Mucosa of stomach (tissue), 1 donor: ENCODE data around the gene MYL10.

Experiments used
- H3K27me3 ChIP-seq: one replicate; pipeline ENCODE4 v1.7.0; 2013; ENCODE audit warnings: mild to moderate bottlenecking, low read length; ENCODE audit not compliant: control insufficient read depth, insufficient read depth
- H3K36me3 ChIP-seq: one replicate; pipeline ENCODE4 v1.7.0; 2013; ENCODE audit warnings: low read length; ENCODE audit not compliant: control insufficient read depth, insufficient read depth
- H3K4me1 ChIP-seq: one replicate; pipeline ENCODE4 v1.7.0; 2013; ENCODE audit warnings: mild to moderate bottlenecking, low read length; ENCODE audit not compliant: control insufficient read depth, insufficient read depth
- H3K4me3 ChIP-seq: one replicate; pipeline ENCODE4 v1.7.0; 2013; ENCODE audit warnings: low read length
- H3K9ac ChIP-seq: one replicate; pipeline ENCODE4 v1.7.0; 2013; ENCODE audit warnings: mild to moderate bottlenecking, low read length, moderate library complexity
- H3K9me3 ChIP-seq: one replicate; pipeline ENCODE4 v1.7.0; 2013; ENCODE audit warnings: mild to moderate bottlenecking, low read length, moderate library complexity; ENCODE audit not compliant: control insufficient read depth
- donor health status: Pancreatic carcinoma.

The MYL10 gene

DNA sequence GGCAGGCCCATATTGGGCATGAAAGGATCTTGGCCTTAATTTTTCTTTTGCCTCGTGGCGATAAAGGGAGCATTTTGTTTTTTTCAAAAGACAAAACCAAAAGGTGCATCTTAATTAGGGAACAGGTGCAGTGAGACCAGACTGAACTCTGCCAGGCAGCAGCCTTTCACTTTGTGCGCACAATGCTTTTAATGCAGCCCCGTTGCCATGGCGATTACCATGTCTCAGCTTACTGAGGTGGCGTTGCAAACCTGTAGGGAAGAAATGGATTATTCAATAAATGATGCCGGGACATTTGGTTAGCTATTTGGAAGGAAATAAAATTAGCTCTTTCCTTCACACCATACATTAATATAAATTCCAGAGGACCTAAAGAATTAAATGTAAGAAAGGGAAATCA, 61.9 kb downstream of the MYL10 start:
- Histone ChIP-seq H3K4me3 (no peak overlapping the region), H3K27me3 (peaks cover 4% of the 10 kb centered on the region), H3K36me3 (no peaks in the 10 kb centered on the region), H3K4me1 (no peaks in the 10 kb centered on the region), H3K9ac (no peak overlapping the region), H3K9me3 (no peaks in the 10 kb centered on the region)

- Histone ChIP-seq H3K9ac (no peak overlapping the region), H3K4me3 (no peak overlapping the region), H3K9me3 (no peaks in the 10 kb centered on the region), H3K36me3 (no peaks in the 10 kb centered on the region), H3K4me1 (peaks cover 6% of the 10 kb centered on the region), H3K27me3 (peaks cover 4% of the 10 kb centered on the region)
These were observed 63.4 kb downstream of the MYL10 start for GRCh38 chr7:101565601-101566209.

DNA sequence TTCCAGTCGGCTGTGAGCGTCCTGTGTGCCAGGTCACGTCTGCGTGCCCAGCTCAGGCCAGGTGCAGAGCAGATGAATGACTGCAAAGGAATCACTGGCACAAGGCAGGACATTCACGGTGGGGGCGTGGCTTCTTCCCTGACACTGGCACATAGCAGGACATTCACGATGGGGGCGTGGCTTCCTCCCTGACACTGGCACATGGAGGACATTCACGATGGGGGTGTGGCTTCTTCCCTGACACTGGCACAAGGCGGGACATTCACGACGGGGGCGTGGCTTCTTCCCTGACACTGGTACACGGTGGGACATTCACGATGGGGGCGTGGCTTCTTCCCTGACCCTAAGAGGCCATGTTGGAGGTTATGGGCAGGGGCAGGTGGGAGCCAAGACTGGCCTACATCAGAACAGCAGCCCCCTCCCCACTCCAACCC, 64.3 kb downstream of the MYL10 start:
- H3K9me3 ChIP-seq = no peaks in the 10 kb centered on the region
- H3K9ac ChIP-seq = no peak overlapping the region
- no peak overlapping the region for H3K4me3 ChIP-seq
- peaks cover 4% of the 10 kb centered on the region for H3K27me3 ChIP-seq
- peaks cover 7% of the 10 kb centered on the region for H3K4me1 ChIP-seq
- no peaks in the 10 kb centered on the region for H3K36me3 ChIP-seq

DNA sequence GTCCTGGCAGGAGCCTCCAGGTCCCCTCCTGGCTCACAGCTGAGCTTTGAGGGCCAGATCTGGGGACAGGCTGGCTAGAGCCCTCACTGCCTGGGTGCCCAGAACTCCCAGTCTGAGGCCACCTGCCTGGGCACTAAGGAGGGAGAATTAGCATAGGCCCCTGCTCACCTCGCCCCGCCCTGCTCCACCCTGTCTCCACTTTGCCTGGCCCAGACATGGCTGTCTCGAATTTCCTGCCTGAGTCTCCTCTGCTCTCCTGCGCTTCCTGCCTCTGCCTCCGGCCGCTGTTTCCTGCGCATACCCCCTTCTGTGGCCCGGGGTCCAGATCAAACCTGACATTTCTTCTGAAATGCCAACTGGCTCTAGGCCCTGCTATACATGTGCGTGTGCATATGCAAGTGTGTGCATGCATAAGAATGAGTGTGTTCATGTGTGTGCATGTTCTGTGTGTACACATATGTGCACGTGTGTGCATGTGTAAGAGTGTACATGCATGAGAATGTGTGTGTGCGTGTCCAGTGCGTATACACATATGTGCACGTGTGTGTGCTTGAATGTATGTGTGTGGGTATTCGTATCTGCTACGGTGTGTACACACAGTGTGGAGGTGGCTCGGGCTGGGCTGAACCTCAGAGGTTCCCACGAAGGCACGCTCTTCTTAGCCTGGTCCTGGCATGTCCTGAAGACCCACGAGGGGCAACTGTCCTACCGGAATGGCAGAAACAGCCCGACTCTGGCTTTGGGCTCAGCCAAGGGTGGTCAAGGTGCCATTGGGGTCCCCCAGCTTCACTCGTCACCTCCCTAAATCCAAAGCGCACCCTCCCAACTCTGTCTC, 64.9 kb downstream of the MYL10 start:
- H3K4me3 ChIP-seq = no peak overlapping the region
- no peaks in the 10 kb centered on the region for H3K36me3 ChIP-seq
- peaks cover 4% of the 10 kb centered on the region for H3K27me3 ChIP-seq

More for the DNA sequence above, 64.9 kb downstream of the MYL10 start:
- Histone ChIP-seq H3K4me1 (peaks cover 7% of the 10 kb centered on the region), H3K9ac (no peak overlapping the region), H3K9me3 (no peaks in the 10 kb centered on the region)
